ENCODE data around the gene PKN3.

DNA sequence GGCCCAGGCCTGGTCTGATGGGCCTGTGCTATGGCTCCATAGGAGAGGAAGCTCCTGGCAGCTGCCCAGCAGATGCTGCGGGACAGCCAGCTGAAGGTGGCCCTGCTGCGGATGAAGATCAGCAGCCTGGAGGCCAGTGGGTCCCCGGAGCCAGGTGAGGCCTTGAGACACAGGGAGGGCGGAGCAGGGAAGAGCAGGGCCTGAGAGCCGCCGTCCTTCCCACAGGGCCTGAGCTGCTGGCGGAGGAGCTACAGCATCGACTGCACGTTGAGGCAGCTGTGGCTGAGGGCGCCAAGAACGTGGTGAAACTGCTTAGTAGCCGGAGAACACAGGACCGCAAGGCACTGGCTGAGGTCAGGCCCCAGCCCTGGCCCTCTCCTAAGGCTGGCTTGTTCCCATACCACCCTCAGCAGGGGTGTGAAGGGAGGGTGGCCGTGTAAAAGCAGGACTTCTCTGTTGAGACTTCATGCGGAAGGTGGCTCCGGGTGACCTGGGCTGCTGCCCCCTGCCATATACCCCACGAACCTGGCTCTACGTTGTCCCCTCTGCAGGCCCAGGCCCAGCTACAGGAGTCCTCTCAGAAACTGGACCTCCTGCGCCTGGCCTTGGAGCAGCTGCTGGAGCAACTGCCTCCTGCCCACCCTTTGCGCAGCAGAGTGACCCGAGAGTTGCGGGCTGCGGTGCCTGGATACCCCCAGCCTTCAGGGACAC lies 4.5 kb downstream of the PKN3 start:
- TF ChIP-seq, protein P1, sequence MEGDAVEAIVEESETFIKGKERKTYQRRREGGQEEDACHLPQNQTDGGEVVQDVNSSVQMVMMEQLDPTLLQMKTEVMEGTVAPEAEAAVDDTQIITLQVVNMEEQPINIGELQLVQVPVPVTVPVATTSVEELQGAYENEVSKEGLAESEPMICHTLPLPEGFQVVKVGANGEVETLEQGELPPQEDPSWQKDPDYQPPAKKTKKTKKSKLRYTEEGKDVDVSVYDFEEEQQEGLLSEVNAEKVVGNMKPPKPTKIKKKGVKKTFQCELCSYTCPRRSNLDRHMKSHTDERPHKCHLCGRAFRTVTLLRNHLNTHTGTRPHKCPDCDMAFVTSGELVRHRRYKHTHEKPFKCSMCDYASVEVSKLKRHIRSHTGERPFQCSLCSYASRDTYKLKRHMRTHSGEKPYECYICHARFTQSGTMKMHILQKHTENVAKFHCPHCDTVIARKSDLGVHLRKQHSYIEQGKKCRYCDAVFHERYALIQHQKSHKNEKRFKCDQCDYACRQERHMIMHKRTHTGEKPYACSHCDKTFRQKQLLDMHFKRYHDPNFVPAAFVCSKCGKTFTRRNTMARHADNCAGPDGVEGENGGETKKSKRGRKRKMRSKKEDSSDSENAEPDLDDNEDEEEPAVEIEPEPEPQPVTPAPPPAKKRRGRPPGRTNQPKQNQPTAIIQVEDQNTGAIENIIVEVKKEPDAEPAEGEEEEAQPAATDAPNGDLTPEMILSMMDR (conservative IDR thresholded peaks at IDR 0.05; ENCODE audit: low read length) = no peak
- no peak for TF ChIP-seq EZH2phosphoT487 (IDR thresholded peaks at IDR 0.05; ENCODE audit: borderline replicate concordance)
